Muscle of leg (tissue), 16 donors: ENCODE data around the gene KLHL1. TPM values are rescaled to one million over a fixed set of nuclear protein-coding genes. Genes with fewer than 3 reads are reported as not detected.
"Not testable (repeated sequence)": the region's sequence is repeated elsewhere in the genome, so short reads cannot be mapped to it uniquely, and the experiment has no call there.

Experiments used
- DNase-seq: peaks from one replicate; pipeline ENCODE4 v3.0.0; 2013
- H3K27ac ChIP-seq: one replicate; pipeline ENCODE4 v1.5.1; 2013; ENCODE audit warnings: mild to moderate bottlenecking, low read length, control low read depth
- H3K27me3 ChIP-seq: one replicate; pipeline ENCODE4 v1.6.1; 2013; ENCODE audit warnings: low read length; ENCODE audit not compliant: control insufficient read depth, insufficient read depth
- H3K36me3 ChIP-seq: one replicate; pipeline ENCODE4 v1.6.1; 2013; ENCODE audit warnings: low read length; ENCODE audit not compliant: control insufficient read depth, insufficient read depth
- H3K4me1 ChIP-seq: one replicate; pipeline ENCODE4 v1.6.1; 2013; ENCODE audit warnings: low read length; ENCODE audit not compliant: control insufficient read depth, insufficient read depth
- H3K4me3 ChIP-seq: one replicate; pipeline ENCODE4 v1.5.1; 2013; ENCODE audit warnings: low read length, control low read depth
- H3K9me3 ChIP-seq: replicated peaks from 2 replicates; pipeline ENCODE4 v1.6.1; 2013; ENCODE audit warnings: low read depth, low read length; ENCODE audit not compliant: control insufficient read depth
- WGBS: methylation state at CpG from one replicate; pipeline ENCODE4 v1.1.5; 2013; ENCODE audit warnings: missing lambda C conversion rate; ENCODE audit not compliant: insufficient coverage; 5-methylcytosine and 5-hydroxymethylcytosine counted together
- long read RNA-seq, 11 donors: transcript quantifications; one replicate each; lab custom pipeline, GENCODE V29; 2026
- polyA plus RNA-seq, 8 donors: library from polyadenylated mRNA; unstranded; fragments of 120-200 nt; gene quantifications; one replicate each; pipeline versions ENCODE4 v1.2.1 to v1.2.3, GENCODE V29; 2013; ENCODE audit warnings: inconsistent platforms in 1 of 8, low replicate concordance in 1 of 8; ENCODE audit not compliant: insufficient read length in 8 of 8, insufficient read depth in 1 of 8
- total RNA-seq: library from RNA; stranded (reverse); fragments of 120-200 nt; gene quantifications from one replicate; pipeline ENCODE4 v1.2.4, GENCODE V29; 2013

KLHL1 gene
- total RNA-seq, result 0.09 TPM
- polyA plus RNA-seq, result under 1 TPM in 2 of 8 donors, not detected in 6; 0.02 to 0.04 TPM
- long read RNA-seq, donor 1, result 0 reads
- long read RNA-seq, donor 2, result 0 reads
- long read RNA-seq, donor 3, result 0 reads
- long read RNA-seq, donor 4, result 0 reads
- long read RNA-seq, donor 5, result 0 reads
- long read RNA-seq, donor 6, result 0 reads
- long read RNA-seq, donor 7, result 0 reads
- long read RNA-seq, donor 8, result 0 reads
- long read RNA-seq, donor 9, result 0 reads
- long read RNA-seq, donor 10, result 0 reads
- long read RNA-seq, donor 11, result 0 reads

DNA sequence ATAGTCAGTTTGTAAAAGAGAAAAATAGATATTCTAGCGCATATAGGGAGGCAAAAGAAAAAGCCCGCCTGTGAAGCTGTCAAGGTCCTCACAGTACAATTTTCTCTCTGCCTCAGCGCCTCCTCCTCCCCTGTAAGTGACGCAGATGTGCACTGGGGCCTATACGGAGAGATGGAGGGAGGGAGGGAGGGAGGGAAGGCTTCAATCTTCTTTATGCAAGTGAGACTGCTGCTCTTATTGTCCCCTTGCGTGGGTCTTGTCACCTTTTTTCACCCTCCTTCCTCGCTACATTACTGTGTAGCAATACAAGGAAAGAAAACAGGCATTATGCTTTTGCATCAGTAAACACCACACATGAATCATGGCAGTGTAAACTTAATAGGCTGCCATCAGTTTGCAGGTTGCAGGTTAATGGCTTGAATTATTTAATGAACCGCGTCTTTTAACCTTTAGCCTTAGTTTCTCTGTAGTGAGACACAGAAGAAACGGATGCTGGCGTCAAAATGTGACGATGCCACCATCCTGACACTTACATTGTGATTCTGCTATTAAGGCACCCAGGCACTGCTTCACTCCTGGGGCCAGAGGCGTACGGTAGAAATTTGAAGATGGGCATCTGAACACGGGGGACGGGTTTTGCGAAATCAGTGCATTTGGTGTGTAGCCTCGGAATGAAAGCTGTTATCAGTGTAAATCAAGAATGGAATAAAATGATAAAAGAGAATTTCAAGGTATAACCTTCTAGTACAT, at the start of gene KLHL1:
Gene KLHL1, minus strand, starts transcription at position 97 of the 750 bp plus-strand sequence. CDS start 753 bp downstream, outside the sequence.
- WGBS, result 50% methylated on average over 4 of the region's 18 CpGs
- Histone ChIP-seq H3K27ac (no peak within 1 kb of the TSS), H3K27me3 (peaks cover 14% of the 10 kb centered on the region), H3K36me3 (no peaks in the 10 kb centered on the region), H3K4me3 (no peak within 1 kb of the TSS), H3K9me3 (no peaks in the 10 kb centered on the region), H3K4me1 (no peaks in the 10 kb centered on the region)
- DNase-seq, result no peak

DNA sequence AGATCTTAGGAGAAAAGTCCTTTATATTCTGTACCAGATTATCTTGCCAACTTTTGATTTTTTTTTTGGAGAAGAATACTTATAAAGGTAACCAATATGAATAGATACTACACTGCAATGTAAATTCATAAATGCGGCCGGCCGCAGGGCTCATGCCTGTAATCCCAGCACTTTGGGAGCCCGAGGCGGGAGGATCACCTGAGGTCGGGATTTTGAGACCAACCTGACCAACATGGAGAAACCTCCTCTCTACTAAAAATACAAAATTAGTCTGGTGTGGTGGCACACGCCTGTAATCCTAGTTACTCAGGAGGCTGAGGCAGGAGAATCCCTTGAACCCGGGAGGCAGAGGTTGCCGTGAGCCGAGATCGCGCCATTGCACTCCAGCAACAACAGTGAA, 34.4 kb upstream of the KLHL1 start:
- not testable (repeated sequence) for H3K36me3 ChIP-seq, DNase-seq, H3K4me3 ChIP-seq, H3K27ac ChIP-seq, H3K27me3 ChIP-seq, H3K4me1 ChIP-seq, H3K9me3 ChIP-seq
- 90% methylated on average over 5 of the region's 12 CpGs for WGBS

GRCh38 chr13:70128098-70128497, 19.8 kb upstream of the KLHL1 start:
- no CpG with 5 or more reads among the region's 2 CpGs for WGBS
- Histone ChIP-seq H3K4me1 (no peaks in the 10 kb centered on the region), H3K36me3 (no peaks in the 10 kb centered on the region), H3K4me3 (no peak overlapping the region), H3K27ac (no peak overlapping the region), H3K9me3 (no peaks in the 10 kb centered on the region), H3K27me3 (no peaks in the 10 kb centered on the region)
- DNase-seq, result no peak

- WGBS, result no CpG with 5 or more reads among the region's 5 CpGs
- Histone ChIP-seq H3K27ac (no peak overlapping the region), H3K27me3 (no peaks in the 10 kb centered on the region), H3K36me3 (no peaks in the 10 kb centered on the region), H3K4me3 (no peak overlapping the region), H3K4me1 (no peaks in the 10 kb centered on the region), H3K9me3 (no peaks in the 10 kb centered on the region)
- DNase-seq, result no peak
These were observed 17.4 kb upstream of the KLHL1 start for GRCh38 chr13:70125693-70126092.

DNA sequence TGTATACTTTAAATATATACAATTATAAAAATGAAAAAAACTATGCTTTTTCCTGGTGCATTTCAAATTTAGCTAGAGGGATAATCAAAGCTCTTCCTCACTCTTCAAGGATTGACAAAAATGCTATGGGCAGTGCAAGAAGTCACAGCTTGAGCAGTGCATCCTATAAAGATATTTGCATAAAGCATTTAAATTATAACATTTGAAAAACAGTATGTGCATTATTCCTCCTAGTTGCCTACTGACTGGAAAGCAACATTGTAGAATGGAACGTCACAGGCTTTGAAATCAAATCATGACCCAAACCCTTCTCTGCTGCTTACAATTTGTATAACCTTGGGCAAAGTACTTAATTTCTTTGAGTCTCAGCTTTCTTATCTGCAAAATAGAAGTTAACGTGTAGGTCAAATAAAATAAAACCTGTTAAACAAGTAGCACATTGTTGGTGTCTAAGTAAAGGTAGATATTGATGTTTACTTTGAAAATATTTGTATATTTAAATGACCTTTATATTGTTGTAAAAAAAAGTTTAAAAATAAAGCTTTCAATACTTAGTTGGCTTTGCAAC, 9.2 kb upstream of the KLHL1 start:
- Histone ChIP-seq H3K27me3 (no peaks in the 10 kb centered on the region), H3K36me3 (no peaks in the 10 kb centered on the region), H3K4me1 (no peaks in the 10 kb centered on the region), H3K4me3 (no peak overlapping the region), H3K27ac (no peak overlapping the region), H3K9me3 (no peaks in the 10 kb centered on the region)
- no peak for DNase-seq
- no CpG with 5 or more reads among the region's 2 CpGs for WGBS

DNA sequence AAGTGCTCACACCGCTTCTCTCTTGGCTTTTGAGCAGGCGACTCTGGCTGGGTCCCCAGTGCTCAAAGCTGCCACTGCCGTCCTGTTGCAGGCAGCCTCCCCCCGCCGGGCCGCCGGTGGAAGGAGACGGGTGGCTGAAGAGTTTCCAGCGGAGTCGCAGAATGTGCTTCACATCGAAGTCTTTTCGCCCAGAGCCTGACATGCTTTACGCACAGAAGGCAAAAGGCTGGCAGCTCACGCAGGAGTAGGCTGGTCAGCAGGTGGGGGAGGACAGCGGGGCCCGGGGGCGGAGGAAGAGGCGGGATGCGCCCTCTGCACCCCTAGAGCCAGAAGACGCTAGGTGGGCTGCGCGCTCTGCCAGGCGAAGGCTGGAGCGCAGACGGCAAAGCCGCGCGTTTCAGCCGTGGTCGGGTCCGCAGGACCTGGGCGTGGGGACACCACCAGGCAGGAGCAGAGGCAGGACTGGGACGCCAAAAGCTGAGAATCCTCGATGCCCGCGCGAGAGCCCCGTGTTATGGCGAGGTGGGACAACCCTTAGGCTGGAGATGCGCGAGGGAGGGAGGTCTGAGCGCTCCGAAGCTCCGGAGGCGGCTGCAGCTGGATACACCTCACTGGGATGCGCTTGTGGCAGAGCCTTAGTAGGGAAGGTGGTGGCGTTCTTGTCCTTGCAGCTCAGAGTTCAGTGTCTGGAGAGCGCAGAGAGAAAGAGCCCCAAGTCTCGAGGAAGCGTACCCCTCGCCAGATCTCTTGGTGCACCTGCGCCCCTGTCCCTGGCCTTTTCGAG, 562 bp downstream of the KLHL1 start, which contains the start of gene ATXN8OS:
Gene ATXN8OS, plus strand, starts transcription at position 329 of the 784 bp plus-strand sequence.
- DNase-seq, result no peak
- H3K27ac ChIP-seq, result no peak within 1 kb of the TSS
- H3K27me3 ChIP-seq, result peaks cover 14% of the 10 kb centered on the region
- no peaks in the 10 kb centered on the region for H3K36me3 ChIP-seq
- no peaks in the 10 kb centered on the region for H3K4me1 ChIP-seq
- no peak within 1 kb of the TSS for H3K4me3 ChIP-seq
- no peaks in the 10 kb centered on the region for H3K9me3 ChIP-seq
- 2% methylated on average over 53 of the region's 53 CpGs for WGBS

GRCh38 chr13:70107125-70107497, 1.1 kb downstream of the KLHL1 start:
- WGBS, result 26% methylated on average over 8 of the region's 9 CpGs
- H3K27me3 ChIP-seq, result peaks cover 14% of the 10 kb centered on the region
- DNase-seq, result no peak
- no peaks in the 10 kb centered on the region for H3K9me3 ChIP-seq
- no peak overlapping the region for H3K27ac ChIP-seq
- H3K4me1 ChIP-seq, result no peaks in the 10 kb centered on the region
- no peak overlapping the region for H3K4me3 ChIP-seq
- no peaks in the 10 kb centered on the region for H3K36me3 ChIP-seq

GRCh38 chr13:70104481-70104880, 3.8 kb downstream of the KLHL1 start:
- no peaks in the 10 kb centered on the region for H3K36me3 ChIP-seq
- H3K9me3 ChIP-seq, result no peaks in the 10 kb centered on the region
- H3K27me3 ChIP-seq, result peaks cover 14% of the 10 kb centered on the region
- no peaks in the 10 kb centered on the region for H3K4me1 ChIP-seq
- H3K27ac ChIP-seq, result no peak overlapping the region
- DNase-seq, result no peak
- H3K4me3 ChIP-seq, result no peak overlapping the region

GRCh38 chr13:70098669-70099068, 9.6 kb downstream of the KLHL1 start:
- Histone ChIP-seq H3K27ac (no peak overlapping the region), H3K4me1 (no peaks in the 10 kb centered on the region), H3K9me3 (no peaks in the 10 kb centered on the region), H3K36me3 (no peaks in the 10 kb centered on the region), H3K4me3 (no peak overlapping the region), H3K27me3 (no peaks in the 10 kb centered on the region)
- no CpG with 5 or more reads among the region's 1 CpG for WGBS
- no peak for DNase-seq
